ENCODE measurements around the gene NDUFB4. TPM values are rescaled to one million over a fixed set of nuclear protein-coding genes. Genes with fewer than 3 reads are reported as not detected.
A peak's percentile ranks its signal among the peaks of the same experiment; 100 is the strongest.
"Not testable (repeated sequence)": the region's sequence is repeated elsewhere in the genome, so short reads cannot be mapped to it uniquely, and the experiment has no call there.

Gene NDUFB4
- total RNA-seq, 1 donor from 2014 or later: 150 TPM

DNA sequence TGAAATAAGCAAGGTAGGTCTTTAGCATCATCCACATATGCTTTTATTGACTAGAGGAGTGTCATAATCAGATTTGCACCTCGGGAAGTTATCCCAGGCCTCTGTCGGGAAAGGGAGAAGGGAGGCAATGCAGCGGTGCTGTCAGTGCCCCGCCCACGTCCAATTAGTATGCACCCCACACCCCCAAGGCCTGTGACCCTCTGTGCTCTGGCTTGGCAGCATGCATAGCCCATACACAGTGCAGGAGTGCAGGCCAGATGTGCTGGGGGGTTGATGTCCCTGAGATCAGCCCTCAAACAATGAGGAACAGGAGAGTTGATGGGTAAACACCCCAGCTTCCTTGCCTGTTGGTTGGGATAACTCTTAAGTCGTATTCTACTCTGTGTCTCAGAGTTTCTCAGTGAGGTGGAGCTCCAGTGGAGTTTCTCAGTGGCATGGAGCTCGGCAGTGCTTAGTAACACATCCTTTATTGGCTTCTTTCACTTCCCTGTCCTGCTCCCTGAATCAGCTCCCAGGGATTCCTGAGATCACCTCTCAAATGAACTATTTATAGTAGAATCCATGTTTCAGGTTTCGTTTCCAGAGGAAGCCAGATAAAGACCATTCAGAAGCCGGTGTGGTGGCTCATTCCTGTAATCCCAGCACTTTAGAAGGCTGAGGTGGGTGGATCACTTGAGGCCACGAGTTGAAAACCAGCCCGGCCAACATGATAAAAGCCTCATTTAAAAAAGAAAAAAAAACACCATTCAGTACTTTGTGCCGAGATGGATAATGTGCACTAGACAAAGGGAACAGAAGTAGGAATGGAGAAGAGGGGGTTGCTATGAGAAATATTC is 26.7 kb upstream of the NDUFB4 start:
- DNase-seq (ENCODE audit: extremely low read depth, low read depth, low spot score): no peak

DNA sequence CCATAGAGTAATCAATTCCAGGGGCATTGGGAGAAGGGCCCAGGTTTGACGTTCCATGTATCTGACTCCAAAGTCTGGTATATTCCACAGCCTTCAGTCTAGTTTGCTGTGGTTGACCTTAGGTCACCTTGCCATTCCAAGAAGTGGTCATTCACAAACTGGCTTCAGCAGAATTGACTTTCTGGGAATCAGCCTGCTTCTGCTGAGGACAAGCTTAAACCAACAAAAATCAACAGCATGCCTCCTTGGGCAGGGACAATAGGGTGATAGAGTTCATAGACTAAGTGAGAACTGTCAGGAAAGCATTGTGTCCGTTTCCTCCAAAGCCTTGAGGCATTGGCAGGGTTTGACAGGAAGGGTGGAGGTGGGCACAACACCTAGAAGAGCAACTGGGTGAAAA is 24.1 kb upstream of the NDUFB4 start:
- DNase-seq (ENCODE audit: extremely low read depth, low read depth, low spot score): no peak

DNA sequence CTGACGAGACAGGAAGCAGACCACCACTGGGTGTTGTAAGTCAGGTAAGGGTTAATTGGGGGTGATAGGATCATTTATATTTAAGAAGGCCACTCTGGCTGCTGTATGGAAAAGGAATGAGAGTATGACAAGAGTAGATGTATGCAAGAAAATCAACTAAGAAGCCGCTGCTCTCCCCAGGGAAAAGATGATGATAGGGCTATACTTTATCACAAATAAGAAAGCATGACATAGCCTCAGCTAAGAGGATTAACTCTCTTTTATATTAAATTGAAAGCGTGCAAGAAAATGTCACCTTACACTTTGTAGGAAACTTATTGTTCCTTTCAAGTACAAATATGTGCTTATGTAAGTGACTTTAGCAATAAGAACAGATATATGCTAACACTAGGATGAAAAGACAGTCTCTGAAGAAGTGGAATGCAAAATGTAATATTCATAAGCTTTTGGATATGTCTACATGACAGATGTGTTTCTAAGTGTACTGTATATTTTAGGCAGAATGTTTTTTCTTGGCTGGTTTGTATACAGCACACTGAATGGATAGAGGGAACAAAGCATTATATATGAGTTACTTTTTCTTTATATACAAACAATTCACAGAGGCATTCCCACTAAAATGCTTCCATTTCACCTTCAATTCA is 8.7 kb upstream of the NDUFB4 start:
- DNase-seq (ENCODE audit: extremely low read depth, low read depth, low spot score): no peak

DNA sequence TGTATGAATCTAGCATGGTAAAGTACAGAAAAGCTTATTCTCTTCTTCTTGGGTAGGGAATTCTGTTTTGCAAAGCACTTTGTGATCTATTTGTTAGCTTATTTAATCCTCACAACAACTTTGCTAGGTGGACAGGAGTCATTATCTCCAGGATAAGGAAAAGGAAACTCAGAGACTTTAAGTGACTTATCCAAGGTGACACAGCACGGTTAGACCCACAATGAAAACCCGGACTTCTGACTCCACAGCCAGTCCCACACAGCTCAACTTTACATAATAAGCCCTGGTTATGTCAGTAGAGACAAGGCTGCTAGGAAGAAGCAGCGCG is 384 bp upstream of the NDUFB4 start:
- DNase-seq (ENCODE audit: extremely low read depth, low read depth, low spot score): no peak

DNA sequence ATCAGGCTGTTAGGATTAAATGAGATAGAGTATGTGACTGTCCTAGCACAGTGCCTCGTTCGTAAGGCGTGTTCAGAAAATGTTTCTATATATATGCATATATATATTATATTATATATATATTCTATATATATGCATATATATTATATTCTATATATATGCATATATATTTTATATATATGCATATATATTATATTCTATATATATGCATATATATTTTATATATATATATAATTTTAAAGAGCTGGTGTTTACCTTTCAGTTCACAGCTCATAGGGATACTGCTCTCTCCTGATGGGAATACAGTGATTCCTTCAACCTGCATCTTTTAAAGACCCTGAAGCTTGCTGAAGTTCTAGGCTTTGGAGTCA is 702 bp downstream of the NDUFB4 start:
- no peak for DNase-seq (ENCODE audit: extremely low read depth, low read depth, low spot score)

DNA sequence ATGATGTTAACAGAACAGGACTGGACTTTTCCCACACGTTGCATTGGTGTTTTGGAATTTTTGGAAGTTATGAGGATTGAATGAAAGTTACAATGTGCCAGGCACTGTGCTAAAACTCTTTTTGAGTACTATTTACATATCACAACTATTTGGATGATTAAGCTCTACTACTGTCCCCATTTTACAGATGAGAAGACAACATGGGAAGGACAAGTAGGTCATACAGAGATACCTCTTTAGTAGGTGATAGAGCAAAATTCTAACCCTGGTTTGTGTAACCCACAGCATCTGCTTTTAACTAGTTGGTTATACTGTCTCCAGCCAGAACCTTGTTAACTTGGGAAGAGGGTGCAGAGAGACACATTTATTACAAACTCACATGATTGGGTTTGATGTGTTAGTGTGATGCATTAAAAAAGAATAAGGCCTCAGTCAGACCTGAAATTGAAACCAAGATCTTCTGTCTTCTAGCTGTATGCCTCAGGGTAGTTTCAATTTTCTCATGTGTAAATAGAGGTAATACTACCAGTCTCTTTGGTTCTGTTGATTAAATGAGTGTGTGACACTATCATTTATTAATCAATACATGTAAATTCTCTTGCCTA is 1.4 kb downstream of the NDUFB4 start:
- no peak for DNase-seq (ENCODE audit: extremely low read depth, low read depth, low spot score)

DNA sequence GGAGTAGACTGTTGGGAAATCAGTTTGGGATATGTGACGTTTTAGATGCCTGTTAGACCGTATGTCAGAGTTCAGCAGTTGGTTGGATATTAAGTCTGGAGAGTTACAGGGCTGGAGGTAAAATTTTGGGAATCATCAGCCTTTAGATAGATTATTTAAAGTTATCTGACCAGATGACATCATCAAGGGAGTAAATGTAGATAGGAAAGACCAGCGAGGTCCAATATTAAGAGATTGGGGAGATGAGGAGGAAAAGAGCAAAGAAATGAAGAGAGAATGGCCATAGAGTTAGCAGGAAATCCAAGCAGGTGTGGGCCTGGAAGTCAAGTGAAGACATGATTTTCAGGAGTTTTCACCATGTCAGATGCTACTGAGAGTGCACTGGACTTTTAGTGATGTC is 3.1 kb downstream of the NDUFB4 start:
- no peak for DNase-seq (ENCODE audit: extremely low read depth, low read depth, low spot score)

DNA sequence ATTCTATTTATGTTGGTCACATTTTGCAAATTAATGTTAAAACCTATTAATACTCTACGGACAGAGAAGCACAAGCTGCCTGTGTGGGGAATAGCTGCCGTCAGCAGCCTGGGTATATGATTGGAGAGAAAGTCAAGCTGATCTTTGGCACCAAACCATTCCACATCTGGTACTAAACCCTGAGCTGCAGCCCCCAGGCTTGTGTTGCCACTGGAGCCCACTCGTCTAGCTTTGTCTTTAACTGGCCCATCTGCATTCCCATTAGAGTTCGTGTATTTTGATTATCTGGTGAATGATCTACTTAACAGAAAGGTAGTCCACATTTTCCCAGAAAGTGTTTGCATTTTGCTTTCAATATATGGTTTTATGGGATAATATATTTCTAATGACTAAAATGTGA is 5.4 kb downstream of the NDUFB4 start:
- no peak for DNase-seq (ENCODE audit: extremely low read depth, low read depth, low spot score)

DNA sequence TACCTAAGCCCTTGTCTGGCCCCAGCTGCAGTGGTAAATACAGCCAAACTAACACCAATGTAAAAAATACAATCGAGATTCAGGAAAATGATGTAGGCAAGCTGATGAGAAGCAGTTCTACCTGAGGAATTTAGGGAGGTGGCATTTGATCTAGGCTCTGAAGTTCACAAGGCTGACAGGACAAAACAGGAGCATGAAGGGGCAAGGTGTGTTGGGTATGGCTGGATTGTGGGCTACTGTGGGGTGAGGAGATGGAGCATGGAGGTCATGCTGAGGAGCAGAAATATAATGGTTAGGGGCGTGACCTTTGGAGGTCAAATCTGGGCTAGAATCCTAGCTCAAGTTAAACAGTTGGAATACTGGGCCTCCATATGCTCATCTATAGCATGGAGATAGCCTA is 6.5 kb downstream of the NDUFB4 start:
- no peak for DNase-seq (ENCODE audit: extremely low read depth, low read depth, low spot score)

DNA sequence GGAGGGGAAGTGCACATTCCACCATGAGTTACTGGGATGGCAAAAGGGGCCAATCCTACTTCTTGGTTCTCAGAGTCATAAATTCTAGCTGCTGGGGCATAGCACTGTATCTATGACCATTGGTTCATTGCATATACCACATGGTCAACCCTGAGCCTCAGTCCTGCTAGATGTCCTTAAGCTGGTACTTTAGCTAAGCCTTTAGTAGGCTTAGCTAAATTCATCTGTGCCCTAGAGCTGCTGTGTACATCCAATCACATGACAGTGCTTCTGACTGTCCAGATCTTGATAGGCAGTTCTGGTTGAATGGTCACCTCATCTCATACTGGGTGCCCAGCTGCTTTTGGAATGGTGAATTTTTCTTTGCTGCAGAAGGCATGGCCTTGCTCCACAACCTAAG is 8.2 kb downstream of the NDUFB4 start:
- DNase-seq (ENCODE audit: extremely low read depth, low read depth, low spot score): no peak

DNA sequence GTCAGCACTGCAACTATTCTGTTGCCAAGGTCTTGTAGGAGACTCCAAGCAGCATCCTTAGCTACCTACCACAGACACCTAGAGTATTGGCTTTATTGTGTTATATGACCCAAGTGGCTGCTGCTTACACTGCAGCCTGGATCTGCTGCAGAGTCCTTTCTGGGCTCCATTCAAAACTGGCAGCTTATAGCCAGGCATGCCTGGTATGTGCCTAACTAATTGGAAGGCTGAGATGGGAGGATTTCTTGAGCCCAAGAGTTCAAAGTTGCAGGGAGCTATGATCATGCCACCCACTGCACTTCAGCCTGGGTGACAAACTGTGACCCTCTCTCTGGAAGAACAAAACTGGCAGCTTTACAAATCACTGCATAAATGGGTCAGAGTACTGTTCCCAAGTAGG is 8.6 kb downstream of the NDUFB4 start:
- no peak for DNase-seq (ENCODE audit: extremely low read depth, low read depth, low spot score)

DNA sequence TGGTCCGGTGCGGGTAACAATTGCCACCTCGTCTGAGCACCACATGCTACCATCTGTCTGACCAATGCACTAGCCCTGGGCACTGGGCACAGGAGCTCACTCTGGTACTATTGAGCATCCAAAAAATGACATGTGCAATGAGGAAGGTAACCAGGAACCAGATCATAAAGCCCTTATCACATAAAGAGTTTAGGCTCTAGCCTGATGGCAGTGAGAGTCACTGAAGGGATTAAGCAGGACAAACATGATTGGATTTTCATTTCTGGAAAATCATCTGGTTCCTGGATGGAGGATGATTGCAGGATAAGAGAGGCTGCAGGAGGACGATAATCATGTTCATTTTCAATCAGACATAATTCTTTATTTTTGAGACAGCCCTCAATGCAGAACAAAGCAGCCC is 12.4 kb downstream of the NDUFB4 start:
- no peak for DNase-seq (ENCODE audit: extremely low read depth, low read depth, low spot score)

DNA sequence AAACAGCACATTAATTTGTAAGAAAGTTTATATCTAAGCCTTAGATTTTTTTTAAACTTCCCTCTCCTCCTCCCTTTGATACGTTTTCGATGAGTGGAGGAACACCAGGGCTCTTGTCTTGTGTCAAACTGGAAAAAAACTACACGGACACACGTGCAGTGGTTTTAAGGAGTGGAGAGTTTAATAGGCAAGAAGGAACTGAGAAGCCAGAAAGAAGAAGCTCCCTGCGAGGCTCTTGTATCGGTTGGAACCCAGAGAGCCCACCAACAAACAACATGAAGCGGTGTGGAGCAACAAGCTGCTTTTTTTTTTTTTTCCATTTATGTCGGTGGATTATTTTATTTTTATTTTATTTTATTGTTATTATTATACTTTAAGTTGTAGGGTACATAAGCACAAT is 18.6 kb downstream of the NDUFB4 start:
- DNase-seq (ENCODE audit: extremely low read depth, low read depth, low spot score): no peak

DNA sequence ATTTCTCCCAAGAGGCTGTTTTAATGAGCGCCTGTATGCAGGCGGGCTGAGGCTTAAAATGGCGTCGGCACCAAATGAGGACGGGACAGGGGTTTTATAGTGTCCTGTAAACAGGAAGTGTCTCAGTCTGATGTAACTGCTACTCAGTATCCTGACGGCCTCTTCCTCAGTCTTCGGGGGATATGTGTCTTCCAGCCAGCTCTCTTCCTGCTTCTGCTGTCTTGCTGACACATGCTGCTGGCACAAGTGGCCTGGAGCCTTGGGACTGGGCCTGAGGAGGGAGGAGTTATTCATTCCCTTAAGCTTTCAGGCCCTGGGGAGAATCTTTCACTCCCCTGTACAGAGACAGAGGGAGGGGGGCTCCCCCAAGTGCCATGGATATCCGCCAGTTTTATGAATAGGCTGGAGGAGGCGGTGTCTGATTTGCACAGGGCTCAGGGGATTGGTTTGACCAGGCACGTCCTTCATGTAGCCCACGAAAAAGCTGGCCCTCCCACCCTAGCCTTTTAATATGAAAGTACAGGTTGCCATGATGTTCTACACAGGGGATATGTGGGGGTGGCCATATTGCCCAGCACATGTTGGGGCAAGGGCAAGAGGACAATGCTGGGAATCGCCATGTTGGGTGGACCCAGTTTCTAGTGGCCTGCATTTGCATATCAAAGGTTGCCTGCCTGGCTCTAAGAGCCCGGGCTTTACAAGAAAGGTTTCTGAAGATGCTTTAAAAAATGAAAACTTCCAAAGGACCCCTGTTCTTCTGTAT is 19.9 kb downstream of the NDUFB4 start:
- peak; percentile 16 for DNase-seq (ENCODE audit: extremely low read depth, low read depth, low spot score)

DNA sequence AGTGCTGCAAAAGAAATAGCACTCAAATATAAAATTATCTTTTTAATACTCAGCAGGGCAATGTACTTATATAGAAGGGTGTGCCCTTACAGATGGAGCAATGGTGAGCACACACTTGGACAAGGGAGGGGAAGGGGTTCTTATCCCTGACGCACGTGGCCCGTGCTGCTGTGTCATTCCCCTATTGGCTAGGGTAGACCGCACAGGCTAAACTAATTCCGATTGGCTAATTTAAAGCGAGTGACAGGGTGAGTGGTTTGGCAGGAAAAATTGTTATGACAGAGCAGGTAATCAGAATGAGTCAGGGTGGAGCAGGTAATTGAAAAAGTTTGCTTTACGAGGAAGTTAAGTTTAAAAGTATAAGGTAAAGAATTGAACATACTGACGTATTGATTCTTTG is 20.6 kb downstream of the NDUFB4 start:
- DNase-seq (ENCODE audit: extremely low read depth, low read depth, low spot score): not testable (repeated sequence)

DNA sequence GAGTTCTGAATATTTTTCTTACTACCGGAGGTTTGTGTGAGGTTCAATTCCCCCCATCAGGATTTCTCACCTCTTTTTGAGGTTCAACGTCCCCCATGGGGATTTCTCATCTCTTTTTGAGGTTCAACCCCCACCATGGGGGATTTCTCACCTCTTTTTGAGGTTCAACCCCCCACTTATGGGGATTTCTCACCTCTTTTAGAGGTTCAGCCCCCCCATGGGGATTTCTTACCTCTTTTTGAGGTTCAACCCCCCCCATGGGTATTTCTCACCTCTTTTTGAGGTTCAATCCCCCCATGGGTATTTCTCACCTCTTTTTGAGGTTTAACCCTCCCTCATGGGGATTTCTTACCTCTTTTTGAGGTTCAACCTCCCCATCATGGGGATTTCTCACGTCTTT is 26.3 kb downstream of the NDUFB4 start:
- no peak for DNase-seq (ENCODE audit: extremely low read depth, low read depth, low spot score)

DNA sequence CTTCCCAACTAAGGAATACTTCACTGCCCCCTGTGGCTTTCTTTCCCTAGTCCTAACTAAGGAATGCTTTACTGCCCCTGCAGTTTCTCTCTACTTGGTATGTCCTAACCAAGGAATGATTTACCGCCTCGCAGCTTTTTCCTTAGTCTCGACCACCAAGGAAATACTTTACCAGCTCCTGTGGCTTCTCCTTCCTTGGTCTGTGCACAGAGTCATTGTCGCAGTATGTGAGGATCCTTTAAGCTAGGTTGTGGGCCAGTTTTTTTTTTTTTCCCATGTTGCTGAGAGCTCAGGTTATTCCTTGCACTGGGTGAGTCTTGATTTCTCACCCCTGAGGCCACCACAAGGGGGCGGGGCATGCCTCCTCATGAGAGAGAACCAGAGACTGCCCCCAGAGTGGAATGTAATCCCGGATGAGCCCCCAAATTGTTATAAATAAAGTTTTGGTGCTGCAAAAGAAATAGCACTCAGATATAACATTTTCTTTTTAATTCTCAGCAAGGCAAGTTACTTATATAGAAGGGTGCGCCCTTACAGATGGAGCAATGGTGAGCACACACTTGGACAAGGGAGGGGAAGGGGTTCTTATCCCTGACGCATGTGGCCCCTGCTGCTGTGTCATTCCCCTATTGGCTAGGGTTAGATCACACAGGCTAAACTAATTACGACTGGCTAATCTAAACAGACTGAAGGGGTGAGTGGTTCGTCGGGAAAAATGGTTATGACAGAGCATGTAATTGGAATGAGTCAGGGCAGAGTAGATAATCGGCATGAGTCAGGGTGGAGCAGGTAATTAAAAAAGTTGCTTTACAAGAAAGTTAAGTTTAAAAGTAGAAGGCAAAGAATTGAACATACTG is 27.0 kb downstream of the NDUFB4 start:
- DNase-seq (ENCODE audit: extremely low read depth, low read depth, low spot score): no peak

DNA sequence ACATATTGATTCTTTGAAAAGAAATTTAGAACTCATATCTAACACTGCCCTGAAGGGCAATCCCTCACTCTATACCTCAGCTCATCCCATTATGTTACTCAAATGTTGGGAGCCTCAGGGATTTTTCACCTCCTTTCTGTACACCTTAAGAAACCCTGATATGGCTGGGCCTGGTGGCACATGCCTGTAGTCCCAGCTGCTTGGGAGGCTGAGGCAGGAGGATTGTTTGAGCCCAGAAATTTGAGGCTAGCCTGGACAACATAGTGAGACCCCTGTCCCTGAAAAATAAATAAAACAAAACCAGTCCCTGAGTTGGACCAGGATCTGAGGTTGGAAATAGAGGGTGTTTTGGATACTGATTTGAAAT is 27.6 kb downstream of the NDUFB4 start:
- DNase-seq (ENCODE audit: extremely low read depth, low read depth, low spot score): no peak

DNA sequence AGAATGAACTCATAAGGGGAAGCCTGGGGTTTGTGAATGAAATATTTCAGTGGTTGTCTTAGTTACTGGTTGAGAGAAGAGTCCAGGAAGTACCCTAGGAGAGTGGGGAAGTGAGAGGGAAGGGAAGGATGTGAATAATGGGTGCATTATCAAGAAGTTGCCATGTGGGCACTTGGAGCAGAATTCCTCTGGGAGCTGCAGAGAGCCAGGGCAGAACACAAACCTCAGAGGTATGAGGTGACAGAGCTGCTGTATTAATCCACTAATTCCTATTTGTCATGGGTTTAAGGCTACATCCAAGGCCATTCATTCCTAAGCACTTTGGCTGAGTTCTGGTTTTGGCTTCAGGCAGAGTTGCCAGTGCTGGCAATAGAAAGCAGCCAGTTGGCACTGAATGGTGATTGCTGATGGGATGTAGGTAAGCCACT is 29.0 kb downstream of the NDUFB4 start:
- DNase-seq (ENCODE audit: extremely low read depth, low read depth, low spot score): no peak

DNA sequence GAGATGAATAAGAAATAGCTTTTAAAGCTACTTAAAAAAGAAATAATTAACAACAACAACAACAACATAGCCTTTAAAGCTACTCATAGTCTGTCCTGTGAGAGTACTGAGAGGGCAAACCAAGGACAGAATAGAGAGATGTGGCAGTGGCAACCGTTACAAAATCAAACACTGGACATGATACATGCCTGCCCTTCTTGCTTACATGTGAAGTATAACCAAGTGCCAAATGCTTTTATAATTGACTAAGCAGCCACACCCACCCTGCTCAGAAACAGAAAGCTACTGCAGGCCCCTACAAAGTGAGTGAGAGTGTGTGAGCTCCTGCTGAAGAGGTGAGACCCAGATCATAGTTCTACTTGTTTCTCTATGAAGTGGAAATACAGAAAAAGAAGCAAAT is 38.4 kb downstream of the NDUFB4 start:
- no peak for DNase-seq (ENCODE audit: extremely low read depth, low read depth, low spot score)
